HFFc6 (cell line): ENCODE data around the gene CTNNA2. TPM values are rescaled to one million over a fixed set of nuclear protein-coding genes. Genes with fewer than 3 reads are reported as not detected.

Experiments
- DNase-seq: peaks from one replicate; pipeline ENCODE4 v3.0.0-alpha.2; 2018
- H3K27ac Mint-ChIP-seq: 2 replicates; pipeline ENCODE4 v1.8.0; 2020; ENCODE audit warnings: mild to moderate bottlenecking, mixed read lengths
- H3K27me3 Mint-ChIP-seq: 2 replicates; pipeline ENCODE4 v1.8.0; 2021; ENCODE audit warnings: mild to moderate bottlenecking, moderate library complexity, mixed read lengths; ENCODE audit not compliant: insufficient read depth
- H3K36me3 Mint-ChIP-seq: 2 replicates; pipeline ENCODE4 v1.8.0; 2021; ENCODE audit warnings: low read depth, mixed read lengths
- H3K4me1 Mint-ChIP-seq: 2 replicates; pipeline ENCODE4 v1.8.0; 2020; ENCODE audit warnings: low read depth, mixed read lengths
- H3K4me3 Mint-ChIP-seq: 2 replicates; pipeline ENCODE4 v1.8.0; 2020; ENCODE audit warnings: mild to moderate bottlenecking, moderate library complexity, mixed read lengths
- H3K9me3 Mint-ChIP-seq: 2 replicates; pipeline ENCODE4 v1.8.0; 2020; ENCODE audit warnings: mild to moderate bottlenecking, mixed read lengths
- CTCF ChIP-seq: fragments of 200-600 bp; sonication (generic); IDR thresholded peaks from 2 replicates; pipeline ENCODE4 v1.5.0; 2021; ENCODE audit warnings: antibody characterized with exemption, mild to moderate bottlenecking
- total RNA-seq, 6 experiments: library from RNA; stranded (reverse); fragmentation: NEBNext Ultra II Directional; extraction: Animal tissue kit (Norgen Biotek cat#: 25700); gene quantifications; 2 replicates in 1 of 6; 3 replicates in 5 of 6; pipeline ENCODE4 v1.2.3, GENCODE V29; 2021

CTNNA2 gene
- total RNA-seq, 6 experiments from 2014 or later: not detected

GRCh38 chr2:80258341-80258740 is 745.5 kb downstream of the CTNNA2 start:
- Mint-ChIP-seq H3K27ac (no peak overlapping the region), H3K36me3 (no peaks in the 10 kb centered on the region), H3K27me3 (no peaks in the 10 kb centered on the region; the same call in 1 of the 2 replicates), H3K9me3 (no peaks in the 10 kb centered on the region), H3K4me1 (no peaks in the 10 kb centered on the region), H3K4me3 (no peak overlapping the region)
- DNase-seq: no peak
- no peak for TF ChIP-seq CTCF

GRCh38 chr2:80258793-80259192 is 745.9 kb downstream of the CTNNA2 start:
- no peak for DNase-seq
- Mint-ChIP-seq H3K36me3 (no peaks in the 10 kb centered on the region), H3K27me3 (no peaks in the 10 kb centered on the region; the same call in 1 of the 2 replicates), H3K4me1 (no peaks in the 10 kb centered on the region), H3K4me3 (no peak overlapping the region), H3K9me3 (no peaks in the 10 kb centered on the region), H3K27ac (no peak overlapping the region)
- TF ChIP-seq CTCF: no peak

- no peak for DNase-seq
- TF ChIP-seq CTCF: no peak
- no peaks in the 10 kb centered on the region for H3K4me1 Mint-ChIP-seq
- no peaks in the 10 kb centered on the region; the same call in 1 of the 2 replicates for H3K27me3 Mint-ChIP-seq
- no peak overlapping the region for H3K27ac Mint-ChIP-seq
- H3K4me3 Mint-ChIP-seq: no peak overlapping the region
- no peaks in the 10 kb centered on the region for H3K9me3 Mint-ChIP-seq
- no peaks in the 10 kb centered on the region for H3K36me3 Mint-ChIP-seq
These were observed 746.4 kb downstream of the CTNNA2 start for GRCh38 chr2:80259292-80259691.

- Mint-ChIP-seq H3K4me1 (no peaks in the 10 kb centered on the region), H3K27ac (no peak overlapping the region), H3K36me3 (no peaks in the 10 kb centered on the region), H3K9me3 (no peaks in the 10 kb centered on the region), H3K4me3 (no peak overlapping the region), H3K27me3 (peaks cover 3% of the 10 kb centered on the region)
- DNase-seq: no peak
- no peak for TF ChIP-seq CTCF
These were observed 753.4 kb downstream of the CTNNA2 start for GRCh38 chr2:80266231-80266630.

- no peaks in the 10 kb centered on the region for H3K36me3 Mint-ChIP-seq
- H3K9me3 Mint-ChIP-seq: no peaks in the 10 kb centered on the region
- peaks cover 3% of the 10 kb centered on the region for H3K27me3 Mint-ChIP-seq
- TF ChIP-seq CTCF: no peak
- no peak for DNase-seq
- no peak overlapping the region for H3K4me3 Mint-ChIP-seq
- H3K27ac Mint-ChIP-seq: no peak overlapping the region
- H3K4me1 Mint-ChIP-seq: no peaks in the 10 kb centered on the region
These were observed 757.0 kb downstream of the CTNNA2 start for GRCh38 chr2:80269806-80270205.

GRCh38 chr2:80280598-80280997 is 767.7 kb downstream of the CTNNA2 start:
- Mint-ChIP-seq H3K9me3 (no peaks in the 10 kb centered on the region), H3K36me3 (no peaks in the 10 kb centered on the region), H3K4me3 (no peak overlapping the region), H3K27me3 (no peaks in the 10 kb centered on the region), H3K27ac (no peak overlapping the region), H3K4me1 (no peaks in the 10 kb centered on the region)
- no peak for DNase-seq
- no peak for TF ChIP-seq CTCF
